GM12892 (cell line): ENCODE measurements around the gene FBXO41.

Experiments used
- POLR2A ChIP-seq: IDR thresholded peaks from 2 replicates; pipeline ENCODE4 v1.6.1; 2011; ENCODE audit warnings: low read depth, low read length, control low read depth
- POLR2AphosphoS5 ChIP-seq: IDR thresholded peaks from 2 replicates; pipeline ENCODE4 v1.6.1; 2011; ENCODE audit warnings: low read depth, low read length, control low read depth

DNA sequence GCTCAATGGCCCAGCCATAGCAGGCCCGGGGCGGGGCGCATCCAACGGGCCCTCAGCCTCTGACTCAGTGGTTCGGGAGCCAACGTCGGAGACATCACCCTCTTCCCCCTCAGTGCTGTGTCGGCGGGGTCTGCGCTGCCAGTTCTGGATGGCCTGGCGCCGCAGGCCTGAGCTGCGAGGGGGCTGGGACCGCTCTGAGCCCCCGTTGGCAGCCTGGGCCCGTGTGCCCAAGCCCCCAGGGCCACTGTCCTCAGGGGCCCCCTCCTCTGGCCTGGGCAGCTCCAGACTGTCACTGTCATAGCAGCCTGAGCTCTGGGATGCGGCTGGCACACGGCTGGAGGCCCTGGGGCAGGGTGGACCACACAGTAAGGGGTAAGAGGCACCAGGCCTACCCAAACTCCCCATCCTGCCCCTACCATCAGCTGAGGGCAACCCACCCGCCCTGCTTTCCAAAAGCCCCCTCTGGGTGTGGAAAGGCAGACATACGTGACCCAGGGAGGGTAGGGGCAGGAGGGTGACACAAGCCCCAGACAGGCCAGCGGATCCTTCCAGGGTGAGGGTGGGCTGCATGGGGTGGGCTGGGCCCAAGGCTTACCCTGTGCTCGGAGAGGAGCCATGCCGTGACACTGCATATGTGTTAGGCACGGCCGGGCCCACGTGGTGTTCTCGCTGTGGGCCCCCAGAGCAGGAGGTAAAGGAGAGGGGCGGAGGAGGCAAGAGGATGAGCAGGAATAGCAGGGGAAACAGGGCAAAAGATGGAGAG lies 18.8 kb downstream of the FBXO41 start:
- no peak for TF ChIP-seq POLR2A
- no peak for TF ChIP-seq POLR2AphosphoS5
